HG03135 (cell line): ENCODE data around the gene MFSD1.
"Not testable (repeated sequence)": the region's sequence is repeated elsewhere in the genome, so short reads cannot be mapped to it uniquely, and the experiment has no call there.

ENCODE experiments used
- ATAC-seq: cut with Tn5 transposase; IDR thresholded peaks from one replicate; pipeline ENCODE4 v1.9.1; 2021; ENCODE audit warnings: mild to moderate bottlenecking, moderate library complexity; ENCODE audit not compliant: unreplicated experiment

The MFSD1 gene

DNA sequence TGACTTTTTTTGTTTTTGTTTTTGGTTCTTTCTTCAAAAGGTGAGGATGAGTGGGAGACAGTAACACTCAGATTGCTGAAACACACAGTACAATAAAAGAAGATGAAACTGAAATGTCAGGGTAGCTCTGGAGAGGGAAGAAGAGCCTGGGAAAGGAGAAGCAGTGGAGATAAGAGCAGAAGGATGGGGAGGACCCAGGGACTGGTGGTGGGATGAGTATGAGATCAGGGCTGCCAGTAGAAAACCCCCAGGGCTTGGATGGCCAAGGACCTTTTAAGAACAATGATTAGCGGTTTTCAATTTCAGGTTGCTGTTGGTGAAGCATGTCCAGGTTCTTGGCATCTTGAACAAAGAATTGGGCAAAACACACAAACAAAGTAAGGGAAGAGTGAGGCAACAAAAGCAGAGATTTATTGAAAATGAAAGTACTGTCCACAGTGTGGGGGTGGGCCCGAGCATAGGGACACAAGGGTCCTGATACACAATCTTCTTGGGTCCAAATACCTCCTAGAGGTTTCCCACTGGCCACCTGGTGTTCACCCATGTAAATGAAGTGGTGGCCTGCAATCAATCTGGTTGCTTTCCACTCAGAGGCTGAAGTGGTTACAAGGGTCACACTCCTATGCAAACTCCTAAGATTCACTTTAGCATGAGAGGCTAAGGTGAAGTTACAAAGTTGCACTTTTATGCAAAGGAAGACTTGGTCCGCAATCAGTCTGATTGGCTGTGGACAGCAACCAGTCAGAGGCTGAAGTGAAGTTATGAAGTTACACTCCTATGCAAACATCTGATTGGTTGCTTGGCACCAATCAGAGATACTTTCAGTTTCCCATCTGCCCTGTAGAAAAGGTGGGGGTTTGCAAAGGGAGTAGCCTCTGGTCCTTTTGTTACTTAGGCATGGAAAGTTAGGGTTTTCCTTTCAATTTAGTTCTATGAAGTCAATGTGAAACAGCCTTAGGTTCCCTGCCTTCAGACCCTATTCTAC lies 26.1 kb upstream of the MFSD1 start:
- ATAC-seq, result peak; percentile 64

DNA sequence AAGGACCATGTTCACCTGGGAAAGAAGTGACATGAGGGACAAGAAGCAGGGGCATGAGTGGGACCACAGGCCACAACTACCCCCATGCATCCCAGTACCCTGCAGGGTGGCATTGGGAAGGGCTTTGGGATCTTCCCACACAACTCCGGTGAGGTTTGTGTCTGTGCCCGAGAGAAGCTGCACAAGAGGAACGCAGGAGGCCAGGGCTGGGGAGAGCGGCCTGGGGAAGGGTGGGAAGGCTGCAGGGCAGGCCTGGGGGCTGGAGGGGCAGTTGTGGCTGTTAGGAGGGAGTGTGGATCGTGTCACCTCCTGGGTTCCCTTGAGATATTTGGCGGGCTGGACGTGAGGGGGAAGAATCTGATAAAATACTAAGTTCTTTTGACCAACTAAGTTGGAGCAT lies 25.3 kb upstream of the MFSD1 start:
- no peak for ATAC-seq

DNA sequence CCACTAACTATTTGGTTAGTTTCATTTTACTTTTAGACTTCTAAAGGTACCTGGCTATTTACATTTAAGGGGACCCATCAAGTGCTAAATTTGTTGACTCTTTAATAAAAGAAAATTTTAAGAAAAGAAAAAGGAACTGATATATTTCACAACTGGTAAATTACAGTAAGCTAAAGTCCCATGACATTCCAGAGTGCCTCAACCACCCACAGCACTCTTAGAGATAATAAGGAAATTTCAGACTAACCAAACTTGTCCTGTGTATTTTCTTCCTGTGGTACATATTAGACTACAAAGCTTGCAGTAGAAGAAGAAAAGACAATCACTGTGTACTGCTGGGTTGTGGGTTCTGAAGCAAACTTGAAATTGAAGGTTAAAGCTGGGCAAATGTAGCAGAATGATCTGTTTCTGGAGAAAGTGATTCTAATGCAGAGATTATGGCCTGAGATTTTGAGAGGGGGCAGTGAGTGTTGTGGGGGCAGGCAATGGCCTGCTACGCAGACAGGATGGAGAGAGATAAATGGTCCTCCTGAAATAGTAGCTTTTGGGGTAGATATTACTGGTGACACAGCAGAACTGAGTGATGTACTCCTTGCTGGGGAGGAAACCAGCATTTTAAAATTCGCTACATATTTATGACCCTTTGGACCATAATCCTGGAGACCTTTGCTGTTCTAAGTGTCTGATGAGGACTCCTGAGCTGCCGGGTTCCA lies 24.5 kb upstream of the MFSD1 start:
- no peak for ATAC-seq

DNA sequence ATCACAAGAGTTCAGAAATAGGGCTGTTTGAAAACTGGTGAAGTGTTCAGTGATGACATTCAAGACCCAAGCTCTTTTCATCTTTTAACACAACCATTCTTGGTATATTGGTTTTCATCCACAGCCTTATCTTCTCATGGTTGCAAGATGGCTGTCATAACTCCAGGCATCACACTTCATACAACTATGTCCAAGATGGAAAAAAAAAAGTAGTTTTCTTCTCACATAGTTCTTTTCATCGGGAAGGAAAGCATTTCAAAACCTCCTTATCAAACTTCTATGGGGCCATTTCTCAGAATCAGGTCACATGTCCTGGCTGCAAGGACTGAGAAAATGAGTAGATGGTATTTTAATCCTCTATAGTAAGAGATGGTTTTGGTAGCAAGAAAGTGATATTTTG lies 21.1 kb upstream of the MFSD1 start:
- no peak for ATAC-seq

DNA sequence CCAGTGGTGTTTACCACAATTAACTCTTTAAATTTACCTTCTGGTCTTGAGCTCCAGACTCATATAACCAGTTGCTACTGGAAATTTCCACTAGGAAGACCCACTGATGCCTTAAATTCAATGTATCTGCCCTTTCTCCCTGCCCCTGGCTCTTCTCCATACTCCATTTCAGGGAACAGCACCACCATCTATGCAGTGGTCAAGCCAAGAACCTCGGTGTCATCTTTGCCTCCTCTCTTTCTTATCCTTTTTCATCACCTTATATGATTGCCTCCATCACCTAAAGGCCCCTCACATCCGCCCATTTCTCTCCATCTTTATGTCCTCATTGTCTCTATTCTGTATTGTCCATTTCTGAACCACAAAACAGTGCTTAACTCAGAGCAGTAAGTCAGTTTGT lies 20.7 kb upstream of the MFSD1 start:
- no peak for ATAC-seq

DNA sequence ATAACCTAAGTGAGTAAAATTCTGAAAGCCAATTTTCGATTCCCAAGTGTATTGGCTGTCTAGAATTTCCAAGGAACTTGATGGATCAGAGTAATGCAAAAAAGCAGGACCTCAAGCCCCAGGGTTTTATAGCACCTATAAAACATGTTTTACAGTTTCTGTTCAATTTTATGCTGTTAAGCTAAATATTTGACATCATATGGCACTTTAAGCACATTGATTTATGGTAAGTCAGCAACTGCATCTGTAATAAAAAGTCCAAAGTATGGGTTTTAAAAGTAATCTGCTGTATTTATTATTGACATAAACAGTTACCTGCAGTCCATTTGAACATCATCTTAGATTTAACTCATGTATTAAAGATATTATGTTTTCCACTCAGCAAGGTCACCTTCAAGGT lies 20.0 kb upstream of the MFSD1 start:
- no peak for ATAC-seq

DNA sequence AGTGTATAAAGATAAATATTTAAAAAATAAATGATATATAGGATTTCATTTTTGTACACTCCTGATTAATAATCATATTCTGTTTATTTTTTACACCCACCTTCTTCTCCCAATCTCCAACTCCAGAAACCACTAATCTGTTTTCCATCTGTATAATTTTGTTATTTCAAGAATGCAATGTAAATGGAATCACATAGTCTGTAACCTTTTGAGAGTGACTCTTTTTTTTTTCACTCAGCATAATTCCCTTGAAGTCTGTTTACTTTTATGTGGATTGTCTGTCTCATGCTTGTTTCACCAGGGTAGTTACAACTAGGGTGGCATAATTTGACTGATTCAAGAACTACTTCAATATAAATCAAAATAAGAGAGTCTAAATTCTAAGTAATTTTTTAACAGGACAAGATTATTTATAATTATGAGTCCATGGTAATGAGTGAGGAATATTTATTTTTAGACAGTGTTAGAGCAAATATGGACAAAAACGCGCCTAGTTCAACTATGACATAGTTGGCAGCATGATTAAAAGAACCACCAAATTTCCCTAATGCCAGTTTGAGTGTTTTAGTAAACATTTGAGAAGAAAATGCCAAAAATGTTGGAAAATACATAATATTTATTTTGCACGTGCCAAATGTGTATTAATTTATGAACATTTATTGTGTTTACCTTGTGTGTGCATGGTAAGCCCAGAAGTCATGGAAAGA lies 19.4 kb upstream of the MFSD1 start:
- ATAC-seq, result no peak

DNA sequence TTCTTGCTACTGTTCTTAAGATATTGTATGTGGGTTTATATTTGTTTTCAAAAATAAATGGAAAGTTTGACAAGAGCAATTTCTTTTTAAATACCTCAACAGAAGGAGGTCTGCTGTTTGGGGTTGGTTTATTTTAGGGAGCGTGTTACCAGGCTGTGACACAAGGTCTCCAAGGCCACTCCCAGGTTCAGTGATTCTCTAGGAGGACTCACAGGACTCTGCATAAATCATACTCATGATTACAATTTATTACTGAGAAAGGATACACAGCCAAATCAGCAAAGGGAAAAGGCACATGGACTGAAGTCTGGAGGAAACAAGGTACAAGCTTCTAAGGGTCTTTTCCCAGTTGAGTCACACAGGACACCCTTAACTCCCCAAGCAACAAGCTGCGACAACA lies 18.8 kb upstream of the MFSD1 start:
- ATAC-seq, result no peak

DNA sequence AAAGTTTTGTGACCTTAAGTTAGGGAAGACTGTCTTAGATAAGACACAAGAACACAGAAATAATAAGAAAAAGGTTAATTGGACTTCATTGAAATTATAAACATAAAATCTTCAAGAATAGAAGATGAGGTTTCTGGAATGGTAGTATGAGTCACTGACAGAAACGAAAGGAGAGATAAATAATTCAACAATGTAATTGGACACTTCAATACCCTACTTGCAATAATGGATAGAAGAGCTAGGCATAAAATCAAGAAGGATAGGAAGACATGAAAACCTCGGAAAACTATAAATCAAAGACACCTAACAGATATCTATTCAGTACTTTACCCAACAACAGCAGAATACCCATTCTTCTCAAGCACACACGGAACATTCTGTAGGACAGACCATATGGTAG lies 15.9 kb upstream of the MFSD1 start:
- no peak for ATAC-seq

DNA sequence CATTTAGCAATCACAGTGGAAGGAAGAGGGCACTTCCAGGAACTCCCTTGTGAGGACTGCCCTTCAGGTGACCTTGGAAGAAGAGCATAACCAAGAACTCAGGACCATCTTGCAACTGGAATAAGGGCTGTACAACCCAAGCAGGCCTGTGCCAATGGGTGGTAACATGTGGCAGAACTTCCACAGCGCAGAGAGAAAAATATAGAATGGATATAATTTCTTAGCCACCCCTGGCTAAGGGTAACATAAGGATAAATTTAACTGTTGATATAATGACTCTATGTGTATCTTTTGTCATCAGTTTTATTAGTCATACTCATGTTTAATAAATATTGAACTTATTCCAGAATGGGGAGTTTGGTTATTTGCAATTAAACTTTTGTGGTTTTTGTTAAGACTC lies 13.4 kb upstream of the MFSD1 start:
- no peak for ATAC-seq

DNA sequence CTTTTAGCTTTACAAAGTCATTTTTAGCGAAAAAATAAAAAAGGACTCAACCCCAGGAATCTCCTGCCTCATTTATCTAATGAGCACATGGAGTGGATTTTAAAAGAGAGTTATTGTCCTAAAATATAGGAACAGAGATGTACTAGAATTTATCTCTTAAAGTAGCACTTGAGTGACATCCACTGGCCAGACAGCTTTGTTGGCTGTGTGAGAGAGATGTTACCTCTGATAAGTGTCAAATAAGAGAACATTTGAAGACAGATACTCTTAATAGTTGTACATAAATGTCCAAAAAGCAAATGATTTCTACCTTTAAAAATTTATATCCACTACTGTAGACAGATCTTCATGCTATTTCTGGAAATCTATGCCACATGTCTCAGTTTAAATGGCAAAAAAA lies 12.3 kb upstream of the MFSD1 start:
- ATAC-seq, result no peak

DNA sequence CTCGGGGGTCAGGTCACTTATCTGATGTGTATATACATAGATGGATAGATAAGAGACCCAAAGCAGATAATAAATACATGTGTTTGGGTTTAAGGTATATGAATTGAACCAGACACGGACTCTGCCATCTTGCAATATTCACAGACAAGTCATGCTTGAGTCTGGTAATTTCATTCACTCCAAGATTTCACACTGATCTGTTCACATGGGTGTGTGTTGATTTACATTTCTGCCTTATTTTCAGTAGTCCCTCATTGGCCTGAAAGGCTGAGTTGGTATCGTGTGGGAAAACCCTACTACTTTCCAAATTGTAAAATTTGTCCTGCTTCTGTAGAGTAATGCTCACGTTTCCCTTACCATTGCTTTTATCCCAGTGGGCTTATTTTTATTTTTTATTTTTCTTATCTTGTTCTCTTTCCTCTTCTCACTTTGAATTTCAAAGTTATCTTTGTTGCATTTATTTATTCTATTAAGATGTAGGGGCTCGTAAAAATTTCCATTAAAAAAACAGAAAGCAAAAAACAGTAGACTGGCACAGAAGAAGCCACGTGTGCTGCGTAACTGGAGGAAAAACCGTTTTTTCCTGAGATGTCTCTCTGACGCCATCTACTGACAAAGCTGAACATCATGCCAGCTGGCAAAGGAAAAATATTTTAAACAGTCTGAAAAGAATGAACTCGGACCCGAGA lies 10.8 kb upstream of the MFSD1 start:
- peak; percentile 65 for ATAC-seq

DNA sequence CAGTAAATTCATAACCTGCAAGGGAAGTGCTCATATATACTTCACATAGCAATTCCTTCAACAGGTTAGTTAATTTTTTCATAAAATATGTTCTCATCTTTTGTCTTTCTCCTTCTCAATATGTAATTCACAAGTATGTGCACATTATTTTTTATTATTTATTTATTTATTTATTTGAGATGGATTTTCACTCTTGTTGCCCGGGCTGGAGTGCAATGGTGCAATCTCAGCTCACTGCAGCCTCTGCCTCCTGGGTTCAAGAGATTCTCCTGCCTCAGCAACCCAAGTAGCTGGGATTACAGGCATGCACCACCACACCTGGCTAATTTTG lies 10.3 kb upstream of the MFSD1 start:
- not testable (repeated sequence) for ATAC-seq

DNA sequence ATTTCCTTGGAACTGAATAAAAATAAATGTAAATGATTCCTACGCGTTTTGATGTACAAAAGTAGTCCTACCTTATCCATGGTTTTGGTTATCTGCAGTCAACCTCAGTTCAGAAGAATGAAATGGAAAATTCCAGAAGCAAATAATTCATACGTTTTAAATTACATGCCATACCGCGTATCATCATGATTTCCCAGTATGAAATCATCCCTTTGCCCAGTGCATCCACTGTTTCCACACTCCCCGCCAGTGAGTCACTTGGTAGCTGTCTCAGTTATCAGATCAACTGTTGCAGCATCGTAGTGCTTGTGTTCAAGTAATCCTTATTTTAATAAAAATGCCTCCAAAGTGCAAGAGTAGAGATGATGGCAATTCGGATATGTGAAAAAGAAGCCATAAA lies 9.1 kb upstream of the MFSD1 start:
- no peak for ATAC-seq

DNA sequence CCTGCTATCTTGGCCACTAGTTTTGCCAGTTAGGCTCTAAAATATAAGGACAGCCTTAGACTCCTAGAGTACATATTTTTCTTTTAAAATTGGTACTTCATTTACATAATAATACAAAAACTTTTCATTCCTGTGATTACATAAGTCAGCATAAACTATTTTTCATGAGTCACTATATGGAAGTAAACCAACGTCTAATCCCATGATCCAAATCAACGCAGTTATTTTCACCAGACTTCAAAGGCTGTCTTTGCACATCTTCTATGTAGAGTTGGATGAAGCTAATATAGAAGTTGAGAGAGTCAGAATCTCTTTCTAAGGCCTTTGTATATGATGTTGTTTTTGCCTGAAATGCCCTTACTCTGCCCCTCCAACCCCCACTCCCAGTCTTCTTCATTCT lies 7.6 kb upstream of the MFSD1 start:
- no peak for ATAC-seq

DNA sequence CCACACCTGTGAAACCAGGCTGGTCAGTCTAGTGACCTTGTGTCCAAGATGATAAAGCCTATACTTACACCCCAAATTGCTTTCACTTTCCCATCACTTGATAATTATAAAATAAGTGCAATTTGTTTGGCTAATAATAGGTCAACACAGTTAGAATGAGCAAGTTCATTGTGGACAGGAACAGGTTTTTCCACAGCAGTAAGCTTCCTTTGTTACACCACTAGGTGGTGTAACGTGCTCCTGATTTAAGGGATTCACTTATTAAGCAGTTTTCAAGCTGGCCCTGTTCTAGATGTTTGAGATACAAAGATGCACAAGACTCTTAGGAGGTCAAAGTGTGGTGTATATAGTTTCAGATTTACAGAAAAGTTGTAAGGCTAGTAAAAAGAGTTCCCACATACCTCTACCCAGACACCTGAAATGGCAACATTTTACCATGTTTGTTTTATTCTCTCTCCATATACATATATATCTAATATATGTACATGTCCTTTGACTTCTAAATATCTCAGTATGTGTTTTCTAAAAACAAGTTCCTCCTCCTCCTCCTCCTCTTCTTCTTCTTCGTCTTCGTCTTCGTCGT lies 6.8 kb upstream of the MFSD1 start:
- no peak for ATAC-seq

DNA sequence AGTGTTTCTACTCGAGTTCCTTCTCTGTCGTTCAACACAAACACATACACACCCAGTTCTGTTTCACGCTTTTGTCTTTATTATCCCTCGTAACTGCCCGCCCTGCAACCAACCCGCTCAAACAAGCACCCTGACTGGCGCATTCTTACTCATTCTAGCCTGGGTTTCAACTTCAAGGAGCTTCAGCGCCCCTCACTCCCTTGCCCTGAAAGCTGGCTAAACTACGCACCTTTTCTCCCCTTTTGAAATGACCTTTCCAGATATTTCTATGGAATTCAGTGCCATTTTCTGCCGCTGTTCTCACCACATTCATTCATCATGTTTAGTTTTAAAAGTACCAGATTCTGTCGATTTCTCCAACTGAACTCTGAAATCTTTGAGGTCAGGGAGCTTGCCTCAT lies 653 bp upstream of the MFSD1 start:
- ATAC-seq, result no peak

DNA sequence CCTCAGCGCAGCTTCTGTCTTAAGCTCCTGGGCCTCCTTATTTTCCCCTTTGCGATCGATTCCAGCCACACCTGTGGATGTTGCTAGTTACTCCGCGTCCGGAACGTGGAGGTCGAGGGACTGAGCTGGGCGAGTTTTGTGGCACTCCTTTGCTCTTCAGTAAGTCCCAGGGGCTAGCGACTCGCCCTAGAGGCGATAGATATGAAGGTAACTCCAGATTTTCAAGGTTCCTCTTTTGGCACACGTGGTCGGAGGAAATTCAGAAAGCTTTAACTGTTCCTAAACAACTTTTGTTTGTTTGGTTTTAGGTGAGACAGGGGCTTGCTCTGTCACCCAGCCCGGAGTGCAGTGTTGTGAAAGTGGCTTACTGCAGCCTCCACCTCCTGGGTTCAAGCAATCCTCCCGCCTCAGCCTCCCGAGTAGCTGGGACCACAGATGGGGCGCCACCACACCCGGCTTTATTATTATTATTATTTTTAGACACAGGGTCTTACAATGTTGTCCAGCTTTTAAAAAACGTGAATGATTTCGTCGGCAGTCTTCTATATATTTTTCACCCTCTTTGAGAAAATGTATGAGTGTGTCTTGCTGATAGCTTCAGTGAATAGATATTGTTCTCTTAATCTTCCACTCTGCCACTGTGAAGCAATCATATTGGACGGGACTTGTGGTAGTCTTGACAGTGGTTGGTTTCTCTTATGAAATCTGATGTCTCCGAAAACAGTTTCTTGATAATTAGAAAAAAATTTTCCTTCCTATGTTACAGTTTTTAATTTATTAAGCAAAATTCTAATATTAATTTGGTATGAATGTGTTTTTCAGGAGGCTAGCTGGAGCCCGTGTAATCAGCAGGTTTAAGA lies 785 bp downstream of the MFSD1 start:
- peak; percentile 49 for ATAC-seq

DNA sequence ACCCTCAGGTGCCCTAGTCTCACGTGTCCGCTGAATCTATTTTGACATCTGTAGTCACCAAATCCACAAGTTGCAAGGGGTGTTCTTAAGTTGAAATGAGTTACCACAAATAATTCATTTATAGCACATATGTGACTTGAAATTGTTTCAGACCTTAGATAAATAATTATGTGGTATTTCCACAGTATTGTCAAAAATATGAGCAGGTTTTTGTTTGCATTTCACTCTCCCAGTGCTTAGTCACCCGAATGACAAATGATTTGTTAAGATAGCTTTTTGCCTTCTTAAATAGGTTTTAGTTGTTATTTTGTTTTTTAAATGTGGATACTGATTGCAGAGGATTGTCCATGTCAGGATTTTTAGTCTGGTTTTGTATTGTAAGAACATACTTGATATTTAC lies 2.6 kb downstream of the MFSD1 start:
- no peak for ATAC-seq

DNA sequence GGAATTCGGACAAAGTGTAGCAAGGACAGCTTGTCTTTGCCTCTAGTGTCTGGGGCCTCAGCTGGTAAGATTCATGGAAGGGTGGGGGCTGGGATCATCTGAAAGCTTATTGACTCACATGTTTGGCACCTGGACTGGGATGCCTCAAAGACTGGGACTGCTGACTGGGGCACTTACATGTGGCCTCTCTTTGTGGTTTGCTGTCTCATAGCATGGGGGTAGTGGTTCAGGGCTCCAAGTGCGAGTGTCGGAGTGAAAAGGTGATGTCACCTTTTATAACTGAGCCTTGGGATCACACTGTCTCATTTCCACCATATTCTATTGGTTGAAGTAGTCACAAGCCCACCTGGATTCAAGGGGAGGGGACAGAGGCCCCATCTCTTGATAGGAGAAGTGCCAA lies 6.8 kb downstream of the MFSD1 start:
- no peak for ATAC-seq
